Forelimb muscle (tissue), 1 donor: Measurements from ENCODE around the gene DNAJC13. TPM values are rescaled to one million over a fixed set of nuclear protein-coding genes. Genes with fewer than 3 reads are reported as not detected.

Experiments
- DNase-seq: peaks from one replicate; pipeline ENCODE4 v3.0.0-alpha.2; 2013; ENCODE audit warnings: low read depth
- polyA plus RNA-seq: library from polyadenylated mRNA; unstranded; fragments of 120-200 nt; gene quantifications from one replicate; pipeline ENCODE4 v1.2.1, GENCODE V29; 2013; ENCODE audit not compliant: insufficient read length

Gene DNAJC13
- polyA plus RNA-seq, 1 donor = 33.2 TPM

DNA sequence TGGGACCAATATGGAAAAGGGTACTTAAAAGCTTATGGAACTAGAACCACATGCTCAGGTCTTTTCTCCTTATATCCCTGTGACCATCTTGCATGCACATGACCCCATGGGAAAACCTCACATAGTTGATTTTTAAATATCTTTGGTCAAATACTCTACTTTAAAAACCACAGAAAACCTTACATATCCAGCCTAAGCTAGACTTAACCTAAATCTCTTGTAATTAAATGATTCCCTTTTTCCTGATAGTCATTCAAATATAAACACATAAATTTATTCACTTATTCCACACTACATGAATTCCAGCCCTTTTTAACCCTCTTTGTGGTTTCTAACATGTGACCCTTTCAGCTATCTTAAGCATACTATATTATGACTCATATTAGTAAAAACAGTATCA is 46.8 kb downstream of the DNAJC13 start:
- DNase-seq = no peak

DNA sequence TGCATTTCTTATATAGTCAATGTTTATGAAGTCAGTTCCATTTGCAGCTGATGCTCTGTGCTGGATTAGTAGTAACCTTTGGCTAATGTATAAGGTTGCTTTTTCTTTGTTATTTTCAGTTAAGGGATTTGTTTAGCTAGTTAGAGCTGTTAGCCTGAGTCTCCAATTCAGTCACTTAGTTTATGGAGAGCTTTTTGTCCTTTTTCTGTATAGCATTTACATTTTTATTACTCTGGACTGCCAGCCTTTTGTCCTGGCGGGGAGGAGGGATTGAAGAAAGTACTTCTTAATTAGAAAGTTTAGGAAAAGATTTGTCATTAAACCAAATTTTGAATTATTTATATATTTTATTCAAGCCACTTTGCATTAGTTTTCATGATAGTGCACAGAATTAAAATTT is 52.0 kb downstream of the DNAJC13 start:
- DNase-seq = no peak

DNA sequence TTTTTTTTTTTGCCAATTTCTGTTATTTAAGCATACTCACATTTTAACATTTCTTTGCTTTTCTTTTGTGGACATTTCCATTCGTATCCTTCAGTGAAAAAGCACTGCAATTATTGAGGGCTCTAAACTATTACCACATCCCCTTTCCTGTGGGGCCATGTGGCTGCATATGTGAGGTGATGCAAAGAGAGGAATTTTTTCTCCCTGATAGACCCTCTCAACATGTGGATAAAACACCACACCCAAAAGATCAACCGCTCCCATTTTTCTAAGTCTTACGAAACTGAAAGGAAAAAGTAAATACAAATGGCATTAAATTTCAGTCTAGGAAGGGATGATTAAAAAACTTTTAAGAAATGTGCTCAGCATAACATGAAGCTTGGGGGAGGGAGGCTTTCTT is 68.8 kb downstream of the DNAJC13 start:
- DNase-seq = no peak

DNA sequence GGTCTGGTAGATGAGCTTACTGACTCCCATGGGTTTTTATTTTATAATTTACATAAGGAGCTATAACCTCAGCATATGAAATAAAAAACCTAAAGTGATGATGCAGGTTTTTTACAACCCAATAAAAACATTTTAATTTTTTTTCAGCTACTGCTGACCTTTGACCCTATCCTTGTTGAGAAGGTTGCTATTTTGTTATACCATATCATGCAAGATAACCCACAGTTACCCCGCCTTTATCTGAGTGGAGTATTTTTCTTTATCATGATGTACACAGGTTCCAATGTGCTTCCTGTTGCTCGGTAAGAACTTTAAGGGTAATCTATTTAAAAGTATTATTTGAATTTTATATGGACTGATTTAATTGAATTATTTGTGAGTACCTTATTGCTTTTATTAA is 70.8 kb downstream of the DNAJC13 start:
- no peak for DNase-seq

- DNase-seq = no peak
Observed at GRCh38 chr3:132499071-132499470, 81.8 kb downstream of the DNAJC13 start.

- no peak for DNase-seq
Observed at GRCh38 chr3:132503559-132503958, 86.3 kb downstream of the DNAJC13 start.

DNA sequence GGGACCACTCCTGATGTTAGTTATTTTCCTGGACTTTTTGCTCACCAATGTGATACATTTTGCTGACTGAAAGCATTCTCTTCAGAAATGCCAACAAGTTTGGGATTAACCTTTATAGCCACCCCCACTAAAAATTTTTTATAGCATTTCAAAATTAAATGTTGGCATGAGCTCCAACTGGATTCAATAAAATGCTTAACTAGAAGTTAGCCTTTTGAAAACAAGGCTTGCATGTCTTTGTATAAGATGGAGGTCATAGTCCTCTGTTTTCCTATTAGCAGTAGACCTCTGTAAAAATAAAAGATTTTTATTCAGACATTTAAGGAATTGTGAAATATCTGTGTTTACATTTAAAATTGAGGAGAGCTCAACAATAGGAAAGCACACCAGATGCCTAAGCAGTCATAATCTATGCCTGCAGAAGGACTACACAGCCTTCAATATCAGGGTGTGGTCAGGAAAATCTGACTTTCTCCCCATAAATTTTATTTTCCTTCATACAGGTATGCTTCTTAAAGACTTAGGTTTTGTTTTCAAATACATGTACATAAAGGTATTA is 87.2 kb downstream of the DNAJC13 start:
- DNase-seq = no peak

DNA sequence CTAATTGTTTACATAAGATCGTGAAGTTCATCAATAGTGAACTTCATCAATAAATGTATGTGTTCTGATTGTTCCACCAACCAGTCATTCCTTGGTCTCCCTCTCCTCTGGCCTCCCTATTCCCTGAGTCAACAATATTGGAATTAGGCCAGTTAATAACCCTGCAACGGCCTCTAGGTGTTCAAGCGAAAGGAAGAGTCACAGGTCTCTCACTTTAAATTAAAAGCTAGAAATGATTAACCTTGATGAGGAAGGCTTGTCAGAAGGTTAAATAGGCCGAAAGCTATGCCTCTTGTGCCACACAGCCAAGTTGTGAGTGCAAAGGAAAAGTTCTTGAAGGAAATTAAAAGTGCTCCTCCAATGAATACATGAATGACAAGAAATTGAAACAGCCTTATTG is 90.4 kb downstream of the DNAJC13 start:
- DNase-seq = no peak

DNA sequence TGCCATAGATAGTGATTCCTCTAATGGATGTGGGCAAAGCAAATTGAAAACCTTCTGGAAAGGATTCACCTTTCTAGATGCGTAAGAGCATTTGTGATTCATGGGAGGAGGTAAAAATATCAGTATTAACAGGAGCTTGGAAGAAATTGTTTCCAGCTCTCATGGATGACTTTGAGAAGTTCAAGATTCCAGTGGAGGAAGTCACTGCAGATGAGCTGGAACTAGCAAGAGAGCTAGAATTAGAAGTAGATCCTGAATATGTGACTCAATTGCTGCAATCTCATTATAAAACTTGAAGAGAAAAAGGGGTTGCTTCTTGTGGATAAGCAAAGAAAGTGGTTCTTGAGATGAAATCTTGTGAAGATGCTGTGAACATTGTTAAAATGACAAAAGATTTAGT is 91.8 kb downstream of the DNAJC13 start:
- DNase-seq = no peak

GRCh38 chr3:132509506-132509905 is 92.2 kb downstream of the DNAJC13 start:
- no peak for DNase-seq

- DNase-seq = no peak
Observed at GRCh38 chr3:132513057-132513456, 95.8 kb downstream of the DNAJC13 start.

GRCh38 chr3:132517311-132517710 is 100.0 kb downstream of the DNAJC13 start:
- no peak for DNase-seq

DNA sequence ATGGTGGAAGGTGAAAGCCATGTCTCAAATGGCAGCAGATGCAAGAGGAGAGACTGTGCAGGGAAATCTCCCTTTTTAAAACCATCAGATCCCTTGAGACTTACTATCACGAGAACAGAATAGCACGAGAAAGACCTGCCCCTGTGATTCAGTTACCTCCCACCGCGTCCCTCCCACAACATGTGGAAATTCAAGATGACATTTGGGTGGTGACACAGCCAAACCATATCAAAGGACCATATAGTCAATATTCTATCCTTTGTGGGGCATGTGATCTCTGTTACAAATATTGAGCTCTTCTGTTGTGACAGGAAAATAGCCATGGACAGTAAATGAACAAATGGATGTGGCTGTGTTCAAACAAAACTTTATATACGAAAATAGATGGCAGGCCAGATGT is 102.6 kb downstream of the DNAJC13 start:
- DNase-seq = no peak

DNA sequence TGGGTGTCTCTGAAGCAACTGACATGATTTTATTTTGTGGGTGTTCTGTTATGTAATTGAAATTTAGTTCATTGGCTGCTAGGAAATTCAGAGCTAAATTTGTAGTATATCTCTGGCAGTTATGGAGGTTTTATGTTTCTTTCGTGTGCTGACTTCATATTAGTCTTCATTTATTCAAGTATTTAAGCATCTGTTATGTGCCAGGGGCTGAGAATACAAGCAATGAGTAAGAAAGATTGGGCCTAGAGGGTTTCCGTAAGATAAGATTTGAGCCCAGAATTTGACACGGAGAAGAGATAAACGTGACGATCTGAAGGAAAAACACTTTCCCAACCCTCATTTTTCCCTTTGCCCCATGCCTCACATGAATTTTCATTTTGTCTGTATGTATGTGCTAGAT is 104.6 kb downstream of the DNAJC13 start:
- DNase-seq = no peak

DNA sequence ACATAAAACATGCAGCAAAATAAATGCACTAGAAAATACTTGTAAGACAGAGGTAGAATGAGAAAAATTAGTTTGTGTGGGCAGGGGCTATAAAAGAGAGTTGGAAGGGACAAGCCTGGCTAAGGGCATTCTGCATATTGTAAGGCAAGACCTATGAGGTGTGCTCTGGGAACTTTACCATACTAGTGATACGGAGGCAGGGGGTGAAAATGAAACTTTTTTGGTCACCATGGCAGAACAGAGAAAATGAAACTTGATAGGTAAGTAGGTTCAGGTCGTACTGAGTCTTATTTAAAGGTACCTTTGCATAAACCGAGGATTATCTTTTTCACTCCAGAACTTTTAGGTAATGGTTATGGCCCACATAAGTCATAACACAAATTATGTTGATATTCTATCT is 105.1 kb downstream of the DNAJC13 start:
- no peak for DNase-seq

DNA sequence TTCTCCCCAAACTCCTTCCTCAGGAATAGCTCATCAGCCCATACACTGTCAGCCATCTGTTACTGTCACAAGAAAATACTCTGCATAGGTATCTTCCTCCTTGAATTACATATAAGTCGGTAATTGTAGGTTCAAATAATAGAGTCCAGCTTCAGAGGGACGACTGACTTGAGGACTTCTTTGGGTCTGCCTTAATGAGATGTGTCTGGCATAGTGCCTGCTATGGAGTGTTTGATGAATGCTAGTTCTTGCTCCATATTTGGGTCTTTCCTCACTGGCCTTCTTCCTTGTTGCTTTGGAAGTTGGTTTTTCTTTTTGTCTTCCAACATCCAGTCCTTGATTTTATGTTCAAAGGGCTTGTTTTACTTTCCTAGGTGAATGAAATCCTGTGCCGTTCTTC is 113.3 kb downstream of the DNAJC13 start:
- no peak for DNase-seq

DNA sequence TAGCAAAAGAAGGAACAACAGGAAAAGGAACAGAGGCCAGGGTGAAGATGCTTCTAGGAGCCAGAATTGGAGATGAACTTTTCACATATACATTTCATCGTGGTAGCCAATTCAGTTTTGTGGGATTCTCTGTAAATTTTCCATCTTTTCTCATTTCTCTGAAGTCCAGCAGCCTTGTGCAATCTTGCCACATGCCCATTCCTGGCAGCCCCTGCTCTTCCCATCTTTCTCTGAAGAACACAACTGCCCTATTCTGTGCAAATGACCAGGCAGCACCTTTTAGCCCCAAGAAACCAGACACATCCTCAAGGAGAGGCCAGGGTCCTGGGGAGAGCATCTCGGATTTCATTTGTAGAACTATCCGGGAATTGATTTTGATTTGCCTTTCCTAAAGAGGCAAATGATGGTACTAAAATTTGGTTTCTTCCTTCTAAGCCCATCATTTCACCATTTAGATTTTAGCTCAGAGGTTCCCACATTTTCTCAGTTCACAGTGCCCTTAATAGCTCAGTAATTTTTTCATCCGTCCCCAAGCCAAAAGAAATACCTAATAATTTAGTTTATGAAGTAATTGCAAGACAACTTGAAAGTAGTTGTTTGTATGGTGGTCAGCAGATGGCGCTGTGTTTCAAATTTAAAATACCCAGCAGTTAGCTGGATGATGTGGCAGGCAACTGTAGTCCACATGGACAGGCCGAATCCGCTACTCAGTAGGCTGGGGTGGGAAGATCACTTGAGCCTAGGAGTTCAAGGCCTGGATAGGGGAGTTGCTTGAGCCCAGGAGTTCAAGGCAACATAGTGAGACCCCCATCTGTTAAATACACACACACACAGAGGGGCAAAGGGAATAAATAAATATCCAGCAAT is 118.5 kb downstream of the DNAJC13 start:
- peak; percentile 56 for DNase-seq

DNA sequence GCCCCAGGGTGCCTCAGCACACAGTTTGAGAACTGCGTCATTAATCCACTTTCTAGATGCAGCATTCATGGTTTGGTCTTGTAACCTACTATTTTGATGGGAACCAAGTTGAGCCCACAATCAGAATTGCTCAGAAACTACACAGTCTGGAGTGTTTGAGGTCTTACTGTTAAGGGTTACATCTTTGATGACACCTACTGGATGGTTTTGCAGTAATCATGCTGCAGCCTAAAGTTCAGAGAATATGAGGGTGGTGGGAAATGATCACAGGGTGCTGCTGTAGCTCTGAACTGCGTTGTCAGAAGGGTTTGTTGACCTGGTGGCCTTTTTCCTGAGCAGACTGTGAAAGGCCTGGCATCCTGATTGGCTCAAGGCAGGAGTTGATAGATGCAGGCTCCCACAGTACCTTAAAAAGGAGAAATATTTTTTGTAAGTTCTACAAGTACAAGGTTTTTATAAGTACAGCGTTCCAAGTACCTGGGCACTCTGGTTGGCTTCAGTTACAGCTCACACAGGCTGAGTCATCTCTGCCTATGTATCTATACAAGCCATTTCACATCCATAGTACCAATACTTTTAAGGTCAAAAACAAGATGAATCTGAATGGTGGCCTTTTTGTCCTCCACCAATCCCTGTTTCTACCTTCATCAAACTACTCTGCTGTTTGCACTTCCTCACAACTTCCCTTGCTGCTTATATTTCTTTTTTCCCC is 119.3 kb downstream of the DNAJC13 start:
- no peak for DNase-seq

DNA sequence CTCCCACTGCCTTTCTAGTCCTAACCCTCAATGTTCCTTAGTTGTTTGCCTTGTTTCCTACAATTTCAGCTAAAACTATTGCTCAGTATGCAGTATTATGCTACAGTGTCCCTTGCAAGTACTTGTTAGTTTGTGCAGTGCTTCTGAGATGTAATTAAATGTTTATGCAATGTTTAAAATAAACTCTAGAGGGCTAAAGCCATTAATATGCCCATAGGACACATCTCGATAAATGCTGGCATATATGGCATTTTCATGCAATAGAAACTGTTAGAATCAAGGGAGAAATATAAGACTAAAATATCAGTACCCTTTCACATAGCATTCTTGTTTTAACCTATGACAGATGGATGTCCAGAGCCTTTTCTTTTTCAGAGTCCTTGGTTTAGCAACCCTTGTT is 120.0 kb downstream of the DNAJC13 start:
- DNase-seq = no peak

DNA sequence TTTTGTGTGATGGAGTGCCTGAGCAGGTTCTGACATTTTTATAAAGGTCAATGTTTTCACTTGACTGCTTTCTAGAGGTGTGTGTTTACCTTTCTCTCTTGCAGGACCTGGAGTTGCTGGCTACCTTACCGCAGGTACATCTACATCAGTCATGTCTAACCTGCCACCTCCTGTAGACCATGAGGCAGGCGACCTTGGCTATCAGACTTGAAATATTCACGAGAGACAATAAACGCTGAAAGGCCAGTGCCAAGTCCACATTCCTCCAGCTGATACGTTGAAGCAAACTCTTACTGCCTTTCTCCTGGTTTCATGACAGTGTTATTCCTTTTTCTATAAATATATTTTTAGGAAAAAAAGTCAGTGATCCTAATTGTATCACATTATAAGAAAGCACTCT is 120.8 kb downstream of the DNAJC13 start:
- no peak for DNase-seq

- no peak for DNase-seq
Observed at GRCh38 chr3:132539681-132540080, 122.4 kb downstream of the DNAJC13 start.

GRCh38 chr3:132542577-132542976 is 125.3 kb downstream of the DNAJC13 start:
- no peak for DNase-seq
